ENCODE measurements around the gene GRIFIN.

GRIFIN gene, protein sequence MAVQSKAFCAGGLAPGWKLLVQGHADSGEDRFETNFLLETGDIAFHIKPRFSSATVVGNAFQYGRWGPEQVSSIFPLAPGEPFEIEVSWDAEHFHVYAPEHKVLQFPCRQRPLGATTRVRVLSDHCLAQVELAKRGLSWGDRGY

GRCh38 chr7:2476298-2476697 is at the start of gene GRIFIN:
Gene GRIFIN, minus strand, starts transcription at chr7:2476398. Its CDS starts 15 bp downstream, at chr7:2476383.
- no peak for DNase-seq (ENCODE audit: low read depth in 2 of 2)

GRCh38 chr7:2524808-2525657 is 48.8 kb upstream of the GRIFIN start:
- no peak for DNase-seq (ENCODE audit: low read depth in 2 of 2)

GRCh38 chr7:2523941-2524807 is 48.0 kb upstream of the GRIFIN start:
- no peak for DNase-seq (ENCODE audit: low read depth in 2 of 2)

DNA sequence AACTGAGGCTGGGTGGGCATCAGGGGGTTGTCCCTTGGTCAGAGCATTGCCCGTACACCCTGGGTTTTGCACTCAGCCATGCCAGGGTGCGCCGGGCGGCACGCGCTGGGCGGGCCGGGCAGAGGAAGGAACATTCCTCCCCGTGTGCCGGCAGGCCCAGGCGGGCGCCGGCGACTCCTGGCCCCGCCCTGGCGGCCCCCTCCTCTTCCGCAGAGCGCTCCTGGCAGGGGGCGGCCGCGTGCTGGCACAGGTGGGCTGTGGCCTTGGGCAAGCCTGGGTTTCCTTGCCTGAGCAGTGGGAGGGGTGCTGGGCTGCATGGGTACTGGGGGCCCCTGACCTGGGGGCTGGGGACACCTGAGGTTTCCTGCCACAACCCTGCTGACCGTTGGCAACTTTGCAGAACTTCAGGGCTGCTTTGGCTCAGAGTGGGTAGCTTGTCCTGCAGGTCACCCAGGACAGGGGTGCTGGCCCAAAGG is 47.3 kb upstream of the GRIFIN start:
- DNase-seq (ENCODE audit: low read depth in 2 of 2) = no peak

DNA sequence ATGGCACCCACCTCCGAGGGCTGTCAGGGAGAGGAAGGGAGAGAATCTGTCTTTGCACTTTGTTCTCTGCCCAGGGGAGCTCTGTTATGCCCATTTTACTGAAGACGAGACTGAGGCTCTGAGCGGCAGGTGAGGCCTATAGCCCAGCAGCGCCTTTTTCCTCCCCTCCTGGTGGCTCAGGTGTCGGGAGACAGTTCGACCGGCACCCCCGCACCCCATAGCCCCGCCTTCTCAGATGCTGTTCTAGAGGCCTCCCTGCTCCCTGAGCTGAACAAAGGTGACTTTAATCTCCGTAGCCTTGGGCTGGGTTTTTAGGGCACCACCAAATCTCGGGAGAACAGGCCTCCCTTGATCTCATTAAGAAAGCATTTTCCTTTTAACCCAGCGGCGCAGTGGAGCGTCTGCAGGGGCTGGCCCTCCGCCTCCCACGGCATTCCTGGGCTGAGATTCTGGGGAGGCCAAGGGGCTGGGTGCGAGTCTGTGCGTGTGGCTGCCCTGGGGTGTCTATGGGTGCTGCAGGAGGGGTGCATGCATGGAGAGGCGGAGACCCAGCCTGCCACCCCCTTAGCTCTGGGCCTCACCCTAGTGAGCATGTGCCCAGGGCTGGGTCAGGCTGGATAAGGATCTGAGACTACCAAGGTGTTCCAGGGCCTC is 46.7 kb upstream of the GRIFIN start:
- no peak for DNase-seq (ENCODE audit: low read depth in 2 of 2)

DNA sequence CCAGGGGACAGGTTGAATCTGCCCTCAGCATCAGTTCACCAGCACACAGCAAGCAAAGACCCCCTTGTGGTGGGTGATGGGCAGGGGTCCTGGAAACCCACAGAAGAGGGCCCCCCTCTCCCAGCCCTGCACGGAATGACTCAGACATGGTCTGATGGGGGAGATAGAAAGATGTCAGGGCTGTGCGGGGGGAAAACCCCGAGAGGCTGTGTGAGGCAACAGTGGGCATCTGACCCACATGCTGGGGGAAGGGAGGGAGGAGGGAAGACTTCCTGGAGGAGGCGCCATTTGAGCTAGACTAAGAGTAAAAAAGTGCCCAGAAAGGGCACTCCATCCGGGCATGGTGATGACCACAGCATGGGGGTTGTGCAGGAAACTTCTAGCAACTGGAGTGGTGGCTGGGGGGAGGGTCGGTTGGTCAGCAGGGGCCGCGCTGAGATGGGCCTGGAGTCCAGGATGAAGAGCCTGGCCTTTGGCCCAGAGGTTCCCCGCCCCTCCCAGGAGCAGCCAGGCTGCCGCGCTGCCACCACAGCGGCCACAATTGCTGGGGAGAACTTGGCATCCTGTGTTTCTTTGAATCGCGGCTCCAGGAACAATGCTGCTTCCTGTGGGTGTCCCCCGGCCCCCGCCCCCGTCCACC is 45.9 kb upstream of the GRIFIN start:
- no peak for DNase-seq (ENCODE audit: low read depth in 2 of 2)

DNA sequence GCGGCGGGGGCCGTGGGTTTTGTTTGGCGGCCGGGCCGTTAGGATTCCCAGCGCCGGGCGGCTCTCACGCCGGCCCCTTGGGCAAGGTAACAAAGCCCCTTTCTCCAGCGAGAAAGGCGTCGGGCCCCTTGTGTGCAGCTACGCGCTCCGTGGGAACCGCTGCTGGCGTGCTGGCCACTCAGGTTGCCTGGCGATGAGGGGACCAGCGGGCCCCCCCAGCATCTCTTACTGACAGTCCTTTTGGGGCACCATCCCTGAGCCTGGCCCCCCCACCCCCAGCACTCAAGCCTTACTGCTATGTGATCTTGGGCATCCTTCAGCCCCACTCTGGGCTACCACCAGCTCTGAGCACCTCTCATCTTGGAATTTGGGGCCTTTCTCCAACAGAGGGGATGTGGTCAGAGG is 45.1 kb upstream of the GRIFIN start:
- DNase-seq (ENCODE audit: low read depth in 2 of 2) = no peak

GRCh38 chr7:2520761-2521290 is 44.6 kb upstream of the GRIFIN start:
- DNase-seq (ENCODE audit: low read depth in 2 of 2) = no peak

GRCh38 chr7:2520131-2520760 is 44.0 kb upstream of the GRIFIN start:
- no peak for DNase-seq (ENCODE audit: low read depth in 2 of 2)

- DNase-seq (ENCODE audit: low read depth in 2 of 2) = peak; percentile 72 to 81
Measured at GRCh38 chr7:2519119-2519930, 43.1 kb upstream of the GRIFIN start, which contains the start of gene LFNG. Gene LFNG, plus strand, starts transcription at chr7:2519774. Its CDS starts 88 bp downstream, at chr7:2519862.

DNA sequence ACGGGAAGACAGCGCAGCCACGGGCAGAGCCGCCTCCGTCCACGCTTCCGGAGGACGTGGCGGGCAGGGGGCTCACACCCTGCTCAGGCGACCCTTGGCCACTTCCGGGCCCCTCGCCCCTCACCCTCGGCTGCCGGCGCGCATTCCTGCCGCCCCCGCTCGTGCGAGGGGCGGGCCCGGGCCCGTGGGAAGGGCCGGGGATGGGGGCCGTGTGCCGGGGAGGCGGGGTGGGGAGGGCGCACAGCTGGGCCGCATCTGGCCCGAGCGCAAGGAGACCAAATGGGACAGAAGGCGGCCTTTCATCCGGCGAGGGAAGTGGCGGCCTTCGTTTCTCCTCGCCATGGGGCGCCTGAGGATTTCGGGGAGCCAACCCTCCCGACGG is 42.5 kb upstream of the GRIFIN start:
- DNase-seq (ENCODE audit: low read depth in 2 of 2) = no peak

DNA sequence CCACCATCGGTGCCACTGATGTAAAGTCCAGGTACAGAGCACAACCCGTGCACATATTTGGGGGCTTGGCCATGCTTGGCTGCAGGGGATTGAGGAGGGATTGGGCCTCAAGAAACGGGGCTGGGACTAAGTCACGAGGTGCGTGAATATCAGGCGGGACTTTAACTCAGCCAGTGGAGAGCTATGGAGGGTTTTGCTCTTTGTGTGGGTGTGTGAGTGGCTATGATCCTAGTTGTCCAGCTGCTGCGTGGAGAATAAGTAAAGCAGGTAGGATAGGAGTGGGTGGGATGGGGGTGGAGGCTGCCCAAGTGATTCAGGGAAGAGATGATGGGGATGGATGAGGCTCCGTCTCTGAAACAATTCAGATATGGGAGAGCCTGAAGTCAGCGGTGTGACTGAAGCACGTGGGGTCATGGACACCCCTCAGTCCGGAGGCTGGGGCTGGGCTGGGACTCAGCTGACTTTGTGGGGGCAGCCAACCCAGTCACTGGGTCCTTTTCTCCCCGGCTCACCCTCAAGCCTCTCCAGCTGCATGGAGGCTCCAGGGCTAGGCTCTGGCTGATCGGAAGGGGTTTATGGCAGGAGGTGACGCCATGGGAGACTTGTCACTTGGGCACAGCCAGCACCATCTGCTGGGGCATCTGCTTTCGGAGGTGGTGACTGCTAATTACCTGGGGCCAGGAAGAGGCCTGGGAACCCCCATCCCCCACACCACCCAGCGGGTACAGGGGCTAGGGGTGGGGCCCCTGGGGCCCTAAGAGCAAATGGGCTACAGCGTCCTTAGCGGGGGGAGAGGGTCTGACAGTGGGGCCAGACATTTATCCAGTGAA is 41.7 kb upstream of the GRIFIN start:
- DNase-seq (ENCODE audit: low read depth in 2 of 2) = no peak

GRCh38 chr7:2517026-2517425 is 40.8 kb upstream of the GRIFIN start:
- peak; percentile 92 to 93 for DNase-seq (ENCODE audit: low read depth in 2 of 2)

- DNase-seq (ENCODE audit: low read depth in 2 of 2) = no peak
Measured at GRCh38 chr7:2516194-2516555, 40.0 kb upstream of the GRIFIN start.

DNA sequence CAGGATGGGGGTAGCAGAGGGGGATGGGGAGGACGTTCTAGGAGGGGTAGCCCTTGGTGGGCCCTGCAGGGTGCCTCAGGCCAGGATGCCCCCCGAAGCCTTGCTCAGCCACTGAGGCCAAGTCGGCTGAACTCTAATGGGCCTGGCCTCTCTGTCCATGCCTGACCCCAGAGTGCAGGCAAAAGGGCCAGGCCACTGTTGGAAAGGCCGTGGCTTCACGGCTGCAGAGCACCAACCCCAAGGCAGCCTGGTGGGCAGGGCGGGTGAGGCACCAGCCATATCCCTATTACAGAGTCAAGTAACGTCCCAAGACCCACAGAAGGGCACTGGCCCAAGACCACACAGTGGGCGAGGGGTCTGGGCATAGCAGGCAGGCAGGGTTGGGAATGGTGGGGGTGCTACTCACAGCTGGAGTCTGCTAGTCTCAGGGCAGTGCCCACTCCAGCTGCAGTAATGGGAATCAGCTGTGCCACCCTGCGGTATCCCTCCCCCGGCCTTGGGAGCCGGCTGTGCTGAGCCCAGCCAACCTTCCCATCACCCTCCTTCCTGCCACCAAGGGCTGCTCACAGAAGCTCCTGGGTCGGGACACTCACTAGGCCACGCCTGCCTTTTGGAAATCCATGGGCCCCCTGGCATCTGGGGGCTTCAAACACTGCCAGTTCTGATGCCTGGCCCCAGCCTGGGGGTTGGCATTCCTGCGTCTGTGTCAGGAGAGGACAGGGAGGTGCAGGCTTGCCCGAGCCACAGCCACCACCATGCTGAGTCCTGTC is 39.4 kb upstream of the GRIFIN start:
- DNase-seq (ENCODE audit: low read depth in 2 of 2) = no peak

GRCh38 chr7:2514473-2515423 is 38.5 kb upstream of the GRIFIN start:
- no peak for DNase-seq (ENCODE audit: low read depth in 2 of 2)

DNA sequence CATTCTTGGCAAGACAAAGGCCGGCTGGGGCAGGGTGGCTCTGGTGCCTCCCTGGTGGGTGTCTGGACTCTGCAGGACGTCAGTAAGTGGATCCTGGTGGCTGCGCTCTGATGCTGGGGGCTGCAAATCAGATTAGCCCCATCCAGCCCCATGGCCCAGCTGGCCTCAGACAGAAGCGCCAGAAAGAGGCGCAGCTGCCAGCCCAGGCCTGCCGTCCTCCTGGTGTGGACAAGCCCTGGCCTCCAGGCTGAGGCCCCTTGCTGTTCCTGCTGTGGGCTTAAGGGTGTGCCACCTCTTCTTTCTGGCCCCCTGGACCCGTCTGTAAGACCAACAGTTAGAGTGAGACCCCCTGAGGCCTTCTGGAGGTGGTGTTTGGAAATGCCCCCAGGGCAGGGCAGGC is 37.5 kb upstream of the GRIFIN start:
- DNase-seq (ENCODE audit: low read depth in 2 of 2) = no peak
